Parathyroid adenoma (tissue), 2 donors: ENCODE results near the gene ZNF746.

Source experiments
- H2AFZ ChIP-seq: fragments of 300-600 bp; sonication (generic); one replicate; pipeline ENCODE4 v1.7.0; 2017; ENCODE audit warnings: antibody characterized with exemption, mild to moderate bottlenecking
- H3K27ac ChIP-seq: fragments of 300-600 bp; sonication (generic); one replicate; pipeline ENCODE4 v1.7.0; 2017
- H3K27me3 ChIP-seq: fragments of 300-600 bp; sonication (generic); one replicate; pipeline ENCODE4 v1.7.0; 2017; ENCODE audit warnings: low read length; ENCODE audit not compliant: control insufficient read depth, insufficient read depth
- H3K36me3 ChIP-seq: fragments of 300-600 bp; sonication (generic); one replicate; pipeline ENCODE4 v1.7.0; 2017; ENCODE audit warnings: low read length; ENCODE audit not compliant: control insufficient read depth, insufficient read depth
- H3K4me1 ChIP-seq: fragments of 300-600 bp; sonication (generic); one replicate; pipeline ENCODE4 v1.7.0; 2017; ENCODE audit warnings: control low read depth
- H3K4me2 ChIP-seq: fragments of 300-600 bp; sonication (generic); one replicate; pipeline ENCODE4 v1.7.0; 2017; ENCODE audit warnings: low read length
- H3K4me3 ChIP-seq: fragments of 300-600 bp; sonication (generic); one replicate; pipeline ENCODE4 v1.7.0; 2017; ENCODE audit warnings: low read depth, low read length
- H3K79me2 ChIP-seq: fragments of 300-600 bp; sonication (generic); one replicate; pipeline ENCODE4 v1.7.0; 2017; ENCODE audit warnings: control low read depth
- H3K9ac ChIP-seq: fragments of 300-600 bp; sonication (generic); one replicate; pipeline ENCODE4 v1.7.0; 2017; ENCODE audit warnings: mild to moderate bottlenecking
- H3K9me3 ChIP-seq: fragments of 300-600 bp; sonication (generic); one replicate; pipeline ENCODE4 v1.7.0; 2017; ENCODE audit warnings: low read length; ENCODE audit not compliant: control insufficient read depth
- TF ChIP-seq, protein P1 (sequence below): fragments of 300-600 bp; sonication (generic); IDR thresholded peaks from one replicate; pipeline ENCODE4 v1.7.0; 2017; ENCODE audit warnings: antibody characterized with exemption, mild to moderate bottlenecking
- donor health status: primary hyperparathyroidism.

Gene ZNF746

DNA sequence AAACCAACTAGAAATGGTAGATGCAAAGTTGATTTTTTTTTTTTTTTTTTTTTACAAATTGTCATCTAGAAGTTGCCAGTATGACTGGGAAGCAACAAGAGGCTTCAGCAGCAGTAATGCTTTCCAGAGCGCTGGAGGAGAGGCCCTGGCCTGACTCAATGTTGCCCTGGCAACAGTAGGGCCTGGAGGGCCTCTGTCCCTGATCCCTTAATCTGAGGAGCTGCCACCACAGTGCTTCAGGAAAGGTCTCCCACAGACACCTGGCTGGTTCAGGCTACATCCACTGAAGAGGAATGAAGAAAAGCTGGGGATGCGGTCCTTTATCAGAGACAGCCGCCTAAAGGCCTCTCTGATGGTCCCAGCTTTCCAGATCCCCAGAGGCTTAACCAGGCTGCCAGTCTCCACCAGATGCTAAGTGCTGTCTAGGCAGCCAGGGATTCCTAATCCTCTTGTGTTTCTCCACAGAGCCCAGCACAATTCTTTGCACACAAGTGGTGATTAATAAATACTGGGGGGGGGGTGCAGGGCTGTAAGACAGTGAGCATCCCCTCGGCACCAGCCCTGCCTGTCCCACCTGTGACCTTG lies 70.4 kb downstream of the ZNF746 start:
- Histone ChIP-seq H3K36me3 (no peaks in the 10 kb centered on the region), H3K79me2 (no peaks in the 10 kb centered on the region), H3K4me2 (no peak overlapping the region), H3K9ac (no peak overlapping the region), H2AFZ (no peak overlapping the region), H3K9me3 (no peaks in the 10 kb centered on the region), H3K4me3 (no peak overlapping the region), H3K27me3 (no peaks in the 10 kb centered on the region), H3K4me1 (no peaks in the 10 kb centered on the region), H3K27ac (no peak overlapping the region)
- TF ChIP-seq, protein P1, sequence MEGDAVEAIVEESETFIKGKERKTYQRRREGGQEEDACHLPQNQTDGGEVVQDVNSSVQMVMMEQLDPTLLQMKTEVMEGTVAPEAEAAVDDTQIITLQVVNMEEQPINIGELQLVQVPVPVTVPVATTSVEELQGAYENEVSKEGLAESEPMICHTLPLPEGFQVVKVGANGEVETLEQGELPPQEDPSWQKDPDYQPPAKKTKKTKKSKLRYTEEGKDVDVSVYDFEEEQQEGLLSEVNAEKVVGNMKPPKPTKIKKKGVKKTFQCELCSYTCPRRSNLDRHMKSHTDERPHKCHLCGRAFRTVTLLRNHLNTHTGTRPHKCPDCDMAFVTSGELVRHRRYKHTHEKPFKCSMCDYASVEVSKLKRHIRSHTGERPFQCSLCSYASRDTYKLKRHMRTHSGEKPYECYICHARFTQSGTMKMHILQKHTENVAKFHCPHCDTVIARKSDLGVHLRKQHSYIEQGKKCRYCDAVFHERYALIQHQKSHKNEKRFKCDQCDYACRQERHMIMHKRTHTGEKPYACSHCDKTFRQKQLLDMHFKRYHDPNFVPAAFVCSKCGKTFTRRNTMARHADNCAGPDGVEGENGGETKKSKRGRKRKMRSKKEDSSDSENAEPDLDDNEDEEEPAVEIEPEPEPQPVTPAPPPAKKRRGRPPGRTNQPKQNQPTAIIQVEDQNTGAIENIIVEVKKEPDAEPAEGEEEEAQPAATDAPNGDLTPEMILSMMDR, result no peak

DNA sequence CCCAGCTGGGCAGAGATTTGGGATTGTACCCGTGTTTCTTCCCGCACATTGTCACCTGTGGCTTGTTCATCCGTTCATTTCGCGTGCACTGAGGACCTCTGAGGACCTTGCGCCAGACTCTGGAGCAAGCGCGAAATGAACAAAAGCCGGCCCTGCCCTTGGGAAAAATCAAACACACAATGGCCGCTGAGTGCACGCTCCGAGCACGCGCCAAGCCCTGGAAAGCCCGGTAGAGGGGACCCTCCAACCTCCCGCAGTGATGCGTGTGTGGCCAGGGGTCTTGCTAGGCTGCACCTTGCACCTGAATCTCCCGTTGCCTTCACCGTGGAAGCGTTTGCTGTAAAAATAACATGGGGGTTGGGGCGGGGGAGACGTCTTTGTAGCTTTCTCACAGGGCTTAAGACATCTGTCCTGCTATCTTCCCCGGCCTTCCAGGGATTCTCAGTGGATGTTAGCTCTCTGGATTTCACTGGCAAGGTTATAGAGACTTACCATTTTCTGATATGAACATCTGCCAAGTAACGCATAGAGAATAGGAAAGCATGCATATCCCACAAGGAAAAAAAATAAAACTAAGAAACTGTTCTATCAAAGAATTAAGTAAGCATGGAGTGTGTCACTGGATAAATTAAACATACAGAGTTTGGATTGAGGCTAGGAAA lies 74.0 kb downstream of the ZNF746 start:
- TF ChIP-seq, protein P1, result no peak

DNA sequence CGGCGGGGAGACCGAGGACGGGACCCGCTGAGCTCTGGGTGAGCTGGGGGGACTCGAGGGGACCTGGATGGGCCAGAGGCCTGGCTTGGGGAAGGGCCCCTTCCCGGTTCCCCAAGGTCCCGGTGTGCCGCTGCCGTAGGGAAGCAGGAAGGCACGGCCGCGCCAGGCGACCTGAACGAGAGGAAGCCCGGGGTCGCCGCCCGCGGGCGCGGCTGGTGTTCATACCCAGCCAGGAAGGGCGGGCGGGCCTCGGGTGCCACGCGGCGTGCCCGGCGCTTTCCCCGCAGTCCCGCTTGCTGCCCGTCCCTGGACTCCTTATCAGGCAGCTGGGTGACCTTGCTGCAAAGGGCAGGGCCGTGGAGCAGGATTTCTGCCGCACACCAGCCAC lies 74.7 kb downstream of the ZNF746 start:
- Histone ChIP-seq H3K79me2 (no peaks in the 10 kb centered on the region), H3K9me3 (no peaks in the 10 kb centered on the region), H3K4me1 (no peaks in the 10 kb centered on the region), H3K27ac (no peak overlapping the region), H3K4me3 (peak overlapping the region; percentile 2), H3K4me2 (peak overlapping the region; percentile 41), H3K9ac (no peak overlapping the region), H3K36me3 (no peaks in the 10 kb centered on the region), H3K27me3 (no peaks in the 10 kb centered on the region), H2AFZ (peak overlapping the region; percentile 77)
- TF ChIP-seq, protein P1, result no peak

More for the DNA sequence above, 74.0 kb downstream of the ZNF746 start:
- peak overlapping the region; percentile 77 for H2AFZ ChIP-seq
- no peaks in the 10 kb centered on the region for H3K9me3 ChIP-seq
- no peaks in the 10 kb centered on the region for H3K36me3 ChIP-seq
- H3K27ac ChIP-seq, result no peak overlapping the region
- no peaks in the 10 kb centered on the region for H3K27me3 ChIP-seq
- H3K9ac ChIP-seq, result no peak overlapping the region
- H3K4me2 ChIP-seq, result no peak overlapping the region
- no peaks in the 10 kb centered on the region for H3K79me2 ChIP-seq
- no peak overlapping the region for H3K4me3 ChIP-seq
- H3K4me1 ChIP-seq, result no peaks in the 10 kb centered on the region
